DMS53 (cell line): Measurements from ENCODE around the gene PHGDH.

Experiments used
- DNase-seq: peaks from one replicate; lab custom pipeline; 2025; lab: John Stamatoyannopoulos, UW

PHGDH gene

DNA sequence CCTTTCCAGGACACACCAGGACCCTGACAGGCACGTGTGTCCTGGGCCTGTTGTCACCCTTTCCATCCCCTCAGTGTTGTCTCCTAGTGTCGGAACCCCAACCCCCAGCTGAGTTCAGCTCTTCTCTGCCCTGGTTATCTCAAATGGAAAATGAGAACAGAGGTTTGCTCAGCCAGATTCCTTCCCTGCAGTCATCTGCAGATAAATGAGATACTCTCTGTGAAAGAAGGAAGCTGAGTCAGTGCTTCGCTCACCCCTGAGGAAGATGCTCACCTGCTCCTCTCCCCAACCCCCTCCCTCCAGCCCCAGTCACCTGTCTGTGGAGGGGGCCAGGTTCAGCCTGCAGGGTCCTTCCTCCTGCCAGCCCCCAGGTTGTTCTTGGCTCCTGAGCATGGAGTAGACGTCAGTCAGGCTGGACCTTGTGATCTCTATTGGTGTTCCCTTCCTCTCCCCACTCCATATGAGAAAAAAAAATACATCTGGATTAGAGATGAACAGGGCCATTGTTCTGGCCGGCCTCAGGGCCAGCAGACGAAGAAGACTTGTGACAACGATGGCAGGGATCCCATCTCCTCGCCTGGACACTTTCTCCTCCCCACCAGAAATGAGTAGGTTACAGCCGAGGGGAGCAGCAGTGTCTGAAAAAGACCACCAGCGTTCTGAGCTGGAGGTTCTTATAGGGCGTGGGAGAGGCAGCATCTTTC, 20.9 kb downstream of the PHGDH start:
- no peak for DNase-seq

DNA sequence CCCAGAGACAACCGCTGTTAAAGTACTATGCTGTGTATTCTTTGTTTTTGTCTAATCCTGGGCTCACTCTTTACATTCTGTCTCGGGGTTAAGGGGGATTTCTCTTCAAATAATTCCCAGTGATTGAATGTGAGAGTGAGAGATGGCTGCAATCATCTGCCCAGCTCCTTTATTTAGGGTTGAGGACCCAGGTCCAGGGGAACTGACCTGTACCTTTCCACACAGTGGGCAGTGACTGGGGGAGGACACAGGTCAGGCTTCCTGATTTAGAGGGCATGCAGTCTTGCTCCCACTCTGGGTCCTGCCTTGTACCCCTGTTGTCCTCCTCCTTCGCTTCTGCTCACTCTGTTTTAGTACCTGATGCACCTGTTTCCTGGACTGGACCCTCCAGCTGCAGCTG, 22.0 kb downstream of the PHGDH start:
- DNase-seq, result no peak

DNA sequence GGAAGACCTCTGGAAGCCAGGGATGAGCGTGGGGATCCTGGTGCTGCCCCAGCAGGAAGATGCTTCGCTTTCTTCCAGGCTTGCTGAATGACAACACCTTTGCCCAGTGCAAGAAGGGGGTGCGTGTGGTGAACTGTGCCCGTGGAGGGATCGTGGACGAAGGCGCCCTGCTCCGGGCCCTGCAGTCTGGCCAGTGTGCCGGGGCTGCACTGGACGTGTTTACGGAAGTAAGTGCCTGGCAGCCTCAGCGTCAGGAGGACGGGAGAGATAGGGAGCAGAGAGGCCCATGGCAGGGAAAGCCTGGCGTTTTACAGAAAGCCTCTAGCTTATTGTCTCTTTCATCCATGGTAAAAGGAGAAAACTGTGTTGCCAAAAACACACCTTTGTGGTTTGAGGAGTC, 23.5 kb downstream of the PHGDH start:
- DNase-seq, result no peak

DNA sequence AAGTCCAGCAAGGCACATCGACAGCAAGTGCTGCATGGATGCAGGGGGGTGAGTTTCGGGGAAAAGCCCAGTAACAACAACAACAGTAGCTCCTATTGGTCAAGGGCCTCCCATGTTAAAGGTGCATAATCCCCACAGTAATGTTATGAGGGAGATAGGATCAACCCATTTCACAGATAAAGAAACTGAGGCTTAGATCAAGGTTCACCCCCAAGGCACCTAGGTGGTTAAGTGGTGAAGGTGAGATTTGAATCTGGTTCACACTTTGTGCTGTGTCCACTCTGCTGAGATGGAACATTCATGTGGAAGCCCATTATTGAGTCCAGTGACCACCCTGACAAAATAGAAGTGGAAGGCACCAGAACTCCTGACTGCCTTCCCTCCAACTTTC, 24.9 kb downstream of the PHGDH start:
- DNase-seq, result no peak

DNA sequence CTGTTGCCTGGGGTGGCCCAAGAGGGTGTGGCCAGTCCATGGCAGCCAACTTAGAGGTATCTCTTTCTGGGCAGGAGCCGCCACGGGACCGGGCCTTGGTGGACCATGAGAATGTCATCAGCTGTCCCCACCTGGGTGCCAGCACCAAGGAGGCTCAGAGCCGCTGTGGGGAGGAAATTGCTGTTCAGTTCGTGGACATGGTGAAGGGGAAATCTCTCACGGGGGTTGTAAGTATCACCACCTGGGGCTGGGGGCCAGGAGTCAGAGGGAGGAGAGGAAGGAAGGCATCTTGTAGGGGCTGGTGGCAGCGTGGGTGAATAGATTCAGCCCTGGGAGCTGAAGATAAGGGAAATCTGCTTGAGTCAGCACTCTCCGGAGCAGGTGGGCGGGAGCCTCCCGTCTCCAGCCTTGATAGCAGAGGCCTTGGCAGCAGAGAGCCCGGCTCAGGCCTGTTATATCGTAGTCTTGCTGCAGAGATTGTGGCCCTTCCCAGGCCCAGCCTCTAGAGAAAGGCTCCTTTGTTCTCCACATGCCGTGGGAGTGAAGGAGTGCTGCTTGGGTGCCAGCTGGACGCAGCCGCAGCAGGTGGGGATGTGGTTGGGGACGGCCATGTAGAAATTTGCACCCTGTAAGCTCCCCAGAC, 25.4 kb downstream of the PHGDH start:
- no peak for DNase-seq

DNA sequence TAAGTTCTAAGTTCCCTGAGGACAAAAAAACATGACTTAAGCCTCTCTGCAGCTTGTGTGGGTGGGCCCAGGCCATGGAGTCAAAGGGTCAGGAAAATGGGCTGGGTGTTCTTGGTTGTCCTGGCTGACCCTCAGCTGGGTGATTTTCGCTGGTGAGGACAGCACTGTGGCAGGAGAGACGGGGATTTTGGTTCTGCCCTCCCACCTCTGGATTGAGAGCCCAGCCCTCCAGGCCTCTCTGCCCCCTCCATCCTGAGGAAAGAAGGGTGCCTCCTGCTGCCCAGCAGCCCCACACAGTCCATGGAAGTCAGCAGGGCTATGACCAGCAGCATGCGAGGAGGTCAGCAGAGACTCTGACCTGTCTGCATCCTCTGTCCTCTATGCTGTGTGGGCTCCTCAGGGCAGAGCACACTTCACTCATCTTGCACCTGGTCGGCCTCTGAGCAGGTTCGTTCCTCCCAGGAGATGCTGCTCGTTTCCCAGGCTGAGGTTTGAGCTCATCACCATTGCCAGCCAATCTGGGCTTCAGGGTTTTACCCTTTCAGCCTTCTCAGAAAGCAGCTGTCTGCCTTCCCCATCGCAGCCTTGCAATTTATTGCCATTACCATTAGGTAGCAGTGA, 26.5 kb downstream of the PHGDH start:
- no peak for DNase-seq

DNA sequence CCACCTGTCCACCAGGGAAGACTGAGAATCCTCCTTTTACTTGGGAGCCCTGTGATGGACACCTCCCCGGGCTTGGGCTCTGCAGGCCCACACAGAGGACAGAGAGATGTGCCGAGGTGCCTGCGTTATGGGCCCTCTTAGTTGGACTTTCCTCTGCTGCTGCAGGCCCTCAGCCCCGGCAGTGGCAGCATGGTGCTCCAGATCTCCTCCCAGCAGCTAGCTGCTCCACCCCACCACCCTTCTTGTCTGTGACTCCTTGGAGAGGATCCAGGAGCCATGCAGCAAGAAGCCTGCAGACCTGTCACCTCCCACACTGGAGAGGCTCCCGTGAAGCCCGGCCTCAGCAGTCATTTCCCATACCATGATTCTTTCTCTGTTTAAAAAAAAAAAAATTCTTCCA, 27.4 kb downstream of the PHGDH start:
- DNase-seq, result no peak

DNA sequence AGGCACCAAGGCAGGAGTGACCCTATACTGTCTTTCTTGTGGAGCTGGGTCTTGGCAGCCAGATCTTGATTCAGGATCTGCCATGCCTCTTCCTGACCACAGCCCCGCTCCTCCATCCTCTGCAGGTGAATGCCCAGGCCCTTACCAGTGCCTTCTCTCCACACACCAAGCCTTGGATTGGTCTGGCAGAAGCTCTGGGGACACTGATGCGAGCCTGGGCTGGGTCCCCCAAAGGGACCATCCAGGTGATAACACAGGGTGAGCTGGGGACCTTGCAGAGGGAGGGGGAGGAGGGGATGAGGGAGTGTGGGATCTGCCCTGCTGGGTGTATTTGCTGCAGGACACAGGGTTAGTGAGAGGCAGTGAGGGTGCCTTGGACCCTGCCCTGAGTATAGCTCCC, 28.5 kb downstream of the PHGDH start:
- no peak for DNase-seq

DNA sequence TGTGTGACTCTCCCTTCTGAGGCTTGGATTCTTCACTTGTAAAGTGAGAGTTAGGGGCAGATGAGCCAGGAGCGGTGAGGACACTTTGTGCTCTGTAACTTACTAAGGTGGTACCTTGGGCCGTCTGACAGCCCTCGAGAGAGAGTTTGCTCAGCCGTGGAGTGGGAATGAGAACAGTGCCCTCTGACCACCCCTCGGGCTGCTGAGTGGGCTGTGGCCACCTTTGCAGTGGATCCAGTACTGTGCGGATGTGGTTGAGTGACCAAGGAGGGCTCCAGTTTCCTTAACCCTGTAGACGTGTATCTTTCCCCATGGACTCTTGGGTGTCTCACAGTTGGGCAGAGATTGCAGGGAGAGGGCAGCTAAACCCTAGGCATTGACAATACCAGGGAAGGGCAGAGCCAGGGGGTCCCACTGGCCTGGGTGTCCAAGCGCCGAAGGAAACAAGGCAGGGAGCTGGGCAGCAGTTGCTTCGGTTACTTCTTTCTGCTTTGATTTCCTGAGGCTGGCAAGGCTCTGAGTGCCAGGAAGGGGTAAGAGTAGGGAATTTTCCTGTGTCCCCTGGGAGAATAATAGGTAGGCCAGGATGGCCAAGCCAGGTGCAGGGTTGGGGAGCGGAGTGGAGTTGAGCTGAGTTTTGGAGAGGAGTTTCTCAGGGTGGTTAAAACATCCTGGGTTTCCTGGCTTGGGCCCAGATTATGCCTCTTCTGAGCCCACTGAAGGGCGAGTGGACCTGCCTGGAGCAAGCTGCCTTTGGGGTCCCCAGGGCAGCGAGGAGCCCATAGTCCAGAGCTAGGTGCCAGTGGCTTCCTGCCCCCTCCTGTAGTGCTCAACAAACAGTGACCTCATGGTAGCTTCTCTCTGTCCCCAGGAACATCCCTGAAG, 29.4 kb downstream of the PHGDH start:
- DNase-seq, result no peak

DNA sequence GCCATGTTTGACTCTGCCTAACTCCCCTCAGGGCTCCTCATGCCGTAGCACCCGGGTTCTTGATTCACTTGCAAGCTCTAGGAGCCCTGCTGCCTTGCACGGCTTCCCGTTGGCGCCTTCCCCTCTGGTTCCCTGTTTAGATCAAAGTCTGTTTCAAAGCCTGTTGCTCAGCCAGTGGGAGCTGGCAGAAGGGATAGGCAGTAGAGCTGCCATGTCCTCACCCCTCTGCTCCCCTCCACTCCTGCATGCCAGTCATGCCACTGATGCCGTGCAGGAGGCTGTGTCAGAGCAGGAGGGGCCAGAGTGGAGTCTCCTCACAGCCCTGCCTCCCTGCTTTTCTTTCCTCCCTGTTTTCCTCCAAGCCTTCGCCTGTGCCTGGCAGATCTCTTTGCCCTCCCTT, 30.5 kb downstream of the PHGDH start:
- DNase-seq, result no peak

DNA sequence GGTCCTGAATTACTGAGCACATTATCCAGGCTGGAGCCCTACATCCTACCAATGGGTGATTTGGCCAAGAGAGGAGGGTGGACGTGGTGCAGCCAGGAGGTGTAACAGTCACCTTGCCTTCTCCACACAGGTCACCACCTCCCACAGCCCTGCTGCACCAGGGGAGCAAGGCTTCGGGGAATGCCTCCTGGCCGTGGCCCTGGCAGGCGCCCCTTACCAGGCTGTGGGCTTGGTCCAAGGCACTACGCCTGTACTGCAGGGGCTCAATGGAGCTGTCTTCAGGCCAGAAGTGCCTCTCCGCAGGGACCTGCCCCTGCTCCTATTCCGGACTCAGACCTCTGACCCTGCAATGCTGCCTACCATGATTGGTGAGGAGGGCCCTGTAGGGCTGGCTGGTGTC, 30.9 kb downstream of the PHGDH start:
- no peak for DNase-seq

DNA sequence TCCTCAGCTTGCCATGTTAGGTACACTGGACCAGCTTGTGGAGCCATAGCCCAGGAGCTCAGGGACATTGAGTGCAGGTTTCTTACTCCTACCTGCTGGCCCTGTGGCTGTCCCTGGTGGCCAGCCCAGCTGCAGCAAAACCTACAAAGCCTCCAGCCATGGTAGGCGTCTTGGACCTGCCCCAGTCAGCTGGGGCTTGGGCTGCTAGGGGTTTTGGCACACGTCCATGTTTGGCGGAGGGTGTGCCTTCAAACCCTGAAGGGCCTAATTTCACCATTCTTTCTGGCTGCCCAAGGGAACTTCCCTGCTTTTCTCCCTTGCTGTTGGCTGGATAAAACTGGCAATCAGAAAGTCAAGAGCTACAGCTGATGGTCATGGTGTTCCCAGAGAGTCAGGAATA, 31.6 kb downstream of the PHGDH start:
- DNase-seq, result no peak

DNA sequence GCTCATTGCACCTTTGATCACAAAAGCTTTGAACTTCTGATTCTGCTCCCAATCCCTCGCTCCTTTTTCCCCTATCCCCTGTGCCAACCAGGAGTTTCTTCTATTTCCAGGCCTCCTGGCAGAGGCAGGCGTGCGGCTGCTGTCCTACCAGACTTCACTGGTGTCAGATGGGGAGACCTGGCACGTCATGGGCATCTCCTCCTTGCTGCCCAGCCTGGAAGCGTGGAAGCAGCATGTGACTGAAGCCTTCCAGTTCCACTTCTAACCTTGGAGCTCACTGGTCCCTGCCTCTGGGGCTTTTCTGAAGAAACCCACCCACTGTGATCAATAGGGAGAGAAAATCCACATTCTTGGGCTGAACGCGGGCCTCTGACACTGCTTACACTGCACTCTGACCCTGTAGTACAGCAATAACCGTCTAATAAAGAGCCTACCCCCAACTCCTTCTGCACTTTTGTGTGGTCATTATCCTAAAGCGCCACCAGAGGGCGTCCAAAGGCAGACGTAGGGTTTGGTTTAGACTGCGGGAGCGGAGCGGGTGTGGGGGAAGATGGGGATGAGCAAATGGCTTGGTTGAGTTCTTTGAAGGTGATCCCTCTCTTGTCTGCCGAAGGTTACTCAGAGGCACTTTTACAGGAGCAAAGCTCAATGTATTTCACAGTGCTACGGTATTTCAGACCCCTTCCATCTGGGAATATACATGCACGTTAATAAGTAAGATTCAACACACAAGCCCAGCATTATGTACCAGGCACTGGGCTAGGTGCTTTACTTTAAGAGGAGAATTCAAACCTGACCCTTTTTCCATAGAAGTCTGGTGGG, 32.3 kb downstream of the PHGDH start:
- peak; percentile 71 for DNase-seq

DNA sequence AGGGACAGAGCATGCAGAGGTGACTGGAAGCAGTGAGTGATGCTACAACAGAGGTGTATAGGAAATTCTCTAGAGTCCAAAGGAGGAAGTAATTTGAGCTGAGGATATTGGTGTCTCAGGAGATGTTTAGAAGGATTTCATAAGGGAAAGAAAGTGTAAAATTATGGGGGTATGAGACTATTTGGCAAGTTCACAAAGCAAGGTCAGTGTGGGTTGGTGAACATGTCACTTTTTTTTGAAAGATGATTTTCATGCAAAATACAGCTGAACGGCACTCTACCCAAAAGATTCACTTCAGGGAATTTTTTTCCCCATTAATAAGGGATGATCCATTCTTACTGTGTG, 32.8 kb downstream of the PHGDH start:
- no peak for DNase-seq

DNA sequence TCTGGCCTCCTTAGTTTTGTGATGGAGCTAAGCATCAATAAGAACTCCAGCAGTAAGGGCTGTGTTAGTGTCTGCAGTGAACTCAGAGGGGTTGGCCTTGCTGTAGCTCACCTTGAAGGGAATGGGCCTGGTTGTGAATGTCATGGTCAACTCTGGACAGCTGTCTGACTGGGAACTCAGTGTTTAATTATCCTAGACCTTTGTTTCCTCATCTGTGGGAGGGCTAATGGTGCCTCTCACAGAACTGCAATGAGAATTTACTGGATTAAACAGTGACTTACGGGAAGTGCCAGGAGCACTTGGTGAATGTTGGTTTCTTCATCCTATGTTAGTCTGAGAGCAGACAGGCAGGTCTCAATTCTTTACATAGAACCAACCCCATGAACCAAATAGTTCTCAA, 33.3 kb downstream of the PHGDH start:
- no peak for DNase-seq

DNA sequence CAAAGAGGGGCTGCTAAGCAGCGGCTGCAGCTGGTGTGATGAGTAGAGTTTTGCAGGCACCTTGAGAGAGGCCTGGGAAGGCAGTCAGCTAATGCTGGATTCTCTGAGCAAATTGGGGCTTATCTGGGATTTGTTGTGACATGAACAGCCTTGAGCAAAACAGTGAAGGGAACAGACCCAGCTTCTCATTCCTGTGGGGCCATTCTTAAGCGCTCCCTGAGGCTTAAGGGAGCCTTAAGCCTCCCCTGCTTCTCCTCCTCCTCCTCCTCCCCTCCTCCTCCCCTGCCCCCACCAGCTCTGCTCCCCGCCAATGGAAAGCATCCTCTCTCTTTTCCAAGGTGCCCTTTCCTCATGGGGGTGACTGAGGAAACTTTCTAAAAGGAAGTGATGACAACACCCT, 35.7 kb downstream of the PHGDH start:
- DNase-seq, result no peak

DNA sequence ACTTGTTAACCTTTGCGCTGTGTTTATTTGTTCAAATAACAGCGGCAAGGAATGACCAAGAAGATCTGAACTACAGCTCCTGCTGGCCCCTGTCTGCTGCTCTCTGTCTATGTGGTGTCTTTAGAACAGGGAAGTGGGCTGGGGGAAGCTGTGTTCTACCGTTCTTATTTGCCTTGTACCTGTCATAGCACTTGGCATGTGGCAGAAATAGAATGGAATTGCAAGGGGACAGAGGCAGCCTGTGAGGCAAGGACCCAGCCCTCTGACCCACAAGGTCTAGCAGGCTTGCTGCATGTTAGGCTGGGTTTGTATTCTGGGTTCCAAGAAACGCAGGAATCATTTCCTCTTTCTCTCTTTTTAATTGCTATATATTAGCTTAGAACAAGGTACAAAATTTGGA, 36.3 kb downstream of the PHGDH start:
- no peak for DNase-seq

DNA sequence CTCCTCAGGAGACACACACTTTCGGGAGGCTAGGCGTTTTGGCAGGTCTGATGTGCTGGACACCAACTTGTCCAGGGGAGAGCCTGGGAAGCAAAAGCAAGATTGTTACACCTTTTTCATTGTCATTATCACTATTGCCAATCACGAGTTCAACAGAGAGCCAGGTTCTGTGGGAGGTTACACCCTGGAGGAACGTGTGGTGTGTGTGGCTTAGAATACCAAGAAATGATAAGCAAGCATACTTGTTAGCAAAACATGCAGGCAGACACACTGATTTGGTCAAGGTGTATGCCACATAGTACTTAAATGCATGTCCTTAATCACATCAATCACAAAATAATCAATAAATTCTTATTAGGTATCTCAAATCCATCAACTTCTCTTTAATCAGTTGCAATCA, 40.9 kb downstream of the PHGDH start:
- no peak for DNase-seq

DNA sequence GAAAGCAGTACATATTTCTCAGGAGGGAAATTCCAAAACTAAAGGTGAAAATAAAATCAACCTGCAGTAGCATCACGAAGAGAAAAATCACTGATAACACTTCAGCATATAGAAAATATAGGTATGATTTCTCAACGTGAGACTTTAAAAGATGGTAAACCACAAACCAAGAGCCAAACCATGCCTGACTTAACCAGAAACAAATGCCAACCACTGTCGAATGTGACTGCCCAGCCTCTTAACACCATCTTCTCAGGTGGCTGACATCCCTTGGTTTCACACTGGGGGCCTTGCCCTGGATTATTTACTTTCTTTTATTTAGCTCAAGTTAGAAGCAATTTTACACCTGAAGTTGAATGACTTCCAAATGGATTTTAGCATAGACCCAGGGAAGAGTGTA, 46.9 kb downstream of the PHGDH start:
- DNase-seq, result no peak

DNA sequence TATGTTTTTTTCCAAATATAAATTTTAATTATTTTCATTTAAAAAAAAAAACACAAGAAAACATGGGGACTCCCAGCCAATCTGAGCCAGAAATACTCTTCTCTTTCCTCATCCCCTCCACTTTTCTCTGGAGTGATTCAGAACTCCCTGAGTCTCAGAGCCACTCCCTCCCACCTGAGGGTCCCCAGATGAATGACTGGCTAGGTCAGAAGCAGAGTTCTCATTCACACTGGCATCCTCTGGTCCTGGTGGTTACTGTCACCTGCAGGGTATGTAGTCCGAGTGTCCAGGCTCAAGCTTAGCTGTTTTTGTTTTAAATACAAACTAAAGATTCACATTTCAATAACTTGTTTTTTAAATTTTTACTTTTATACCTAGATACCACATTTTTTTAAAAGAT, 50.7 kb downstream of the PHGDH start:
- DNase-seq, result no peak

DNA sequence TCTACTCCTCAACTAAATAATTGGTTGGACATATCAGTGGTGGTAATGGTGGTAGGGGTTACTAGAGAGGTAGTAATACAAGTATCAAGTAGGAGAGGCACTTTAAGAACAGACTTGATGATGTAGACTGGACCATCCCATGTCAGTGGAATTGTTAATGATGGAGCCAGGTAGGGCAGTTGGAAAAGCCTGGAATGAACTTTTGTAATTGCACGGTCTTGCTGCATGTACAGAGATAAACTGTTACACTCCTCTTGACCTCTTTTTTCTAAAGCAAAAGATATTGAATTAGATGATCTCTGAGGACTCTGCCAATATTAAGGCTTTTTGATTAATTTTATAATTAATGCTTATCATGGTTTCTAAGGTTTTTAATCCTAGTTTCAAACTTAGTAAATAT, 51.2 kb downstream of the PHGDH start:
- no peak for DNase-seq

DNA sequence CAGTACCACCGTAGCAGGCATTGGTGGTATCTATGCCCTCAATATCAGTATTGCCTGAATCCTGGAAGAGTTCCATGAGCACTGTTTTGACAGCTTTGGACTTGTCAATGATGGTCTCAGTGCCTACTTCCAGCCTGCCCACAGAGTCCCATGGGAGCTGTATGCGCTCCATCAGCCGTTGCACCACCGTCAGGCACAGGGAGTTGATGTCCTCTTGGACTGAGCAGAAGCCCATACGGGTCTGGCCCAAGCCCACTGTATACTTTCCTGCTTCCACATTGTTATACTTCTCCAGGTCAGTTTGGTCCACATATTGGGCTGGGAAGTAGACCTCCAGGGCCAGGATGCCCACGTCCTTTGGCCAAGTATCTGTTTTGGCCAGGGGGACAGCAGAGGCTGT, 52.5 kb downstream of the PHGDH start:
- no peak for DNase-seq
